Mesenchymal stem cell (in vitro differentiated cells and primary cell): ENCODE measurements around the gene EXOSC10.
"Not testable (repeated sequence)": the region's sequence is repeated elsewhere in the genome, so short reads cannot be mapped to it uniquely, and the experiment has no call there.

Experiments used
- DNase-seq: peaks from one replicate; pipeline ENCODE4 v3.0.0-alpha.2; 2013
- H2AFZ ChIP-seq: one replicate; pipeline ENCODE4 v1.6.1; 2013; ENCODE audit warnings: low read depth, mild to moderate bottlenecking, control low read depth, inconsistent platforms, low read length, moderate library complexity
- H2AK5ac ChIP-seq: 2 replicates; pipeline ENCODE4 v1.6.1; 2013; ENCODE audit warnings: low read length, moderate library complexity, mild to moderate bottlenecking, inconsistent platforms; ENCODE audit not compliant: severe bottlenecking
- H2BK120ac ChIP-seq: one replicate; pipeline ENCODE4 v1.6.1; 2013; ENCODE audit warnings: low read depth, mild to moderate bottlenecking, inconsistent platforms, low read length, moderate library complexity
- H2BK12ac ChIP-seq, 2 experiments: one replicate each; pipeline ENCODE4 v1.6.1; 2013; ENCODE audit warnings: inconsistent platforms in 2 of 2, low read length in 2 of 2, mild to moderate bottlenecking in 2 of 2, moderate library complexity in 2 of 2, control low read depth in 1 of 2
- H2BK15ac ChIP-seq: one replicate; pipeline ENCODE4 v1.6.1; 2013; ENCODE audit warnings: mild to moderate bottlenecking, low read depth, inconsistent platforms; ENCODE audit not compliant: poor library complexity, severe bottlenecking
- H2BK5ac ChIP-seq: 2 replicates; pipeline ENCODE4 v1.6.1; 2013; ENCODE audit warnings: low read depth, mild to moderate bottlenecking, low read length, control low read depth, inconsistent platforms; ENCODE audit not compliant: poor library complexity, severe bottlenecking
- H3K14ac ChIP-seq, 2 experiments: one replicate each; pipeline ENCODE4 v1.6.1; 2013; ENCODE audit warnings: inconsistent platforms in 2 of 2, low read length in 2 of 2, control low read depth in 1 of 2, mild to moderate bottlenecking in 1 of 2, moderate library complexity in 1 of 2
- H3K18ac ChIP-seq, 2 experiments: one replicate each; pipeline ENCODE4 v1.6.1; 2013; ENCODE audit warnings: inconsistent platforms in 2 of 2, low read length in 2 of 2, control low read depth in 1 of 2, low read depth in 1 of 2, mild to moderate bottlenecking in 1 of 2
- H3K23ac ChIP-seq, 2 experiments: one replicate each; pipeline ENCODE4 v1.6.1; 2013; ENCODE audit warnings: inconsistent platforms in 2 of 2, low read length in 2 of 2, mild to moderate bottlenecking in 2 of 2, moderate library complexity in 2 of 2, control low read depth in 1 of 2
- H3K27ac ChIP-seq: 2 replicates; pipeline ENCODE4 v1.5.1; 2013; ENCODE audit warnings: mild to moderate bottlenecking, moderate library complexity, low read length, control low read depth, inconsistent platforms; ENCODE audit not compliant: poor library complexity, severe bottlenecking
- H3K27me3 ChIP-seq, 2 experiments: 2 replicates each; pipeline versions ENCODE4 v1.6.1 to v1.7.0; 2013; ENCODE audit warnings: low read length in 2 of 2, mild to moderate bottlenecking in 2 of 2, moderate library complexity in 2 of 2, control low read depth in 1 of 2, inconsistent platforms in 1 of 2; ENCODE audit not compliant: control insufficient read depth in 1 of 2, insufficient read depth in 1 of 2
- H3K36me3 ChIP-seq, 2 experiments: 2 replicates each; pipeline versions ENCODE4 v1.6.1 to v1.7.0; 2013; ENCODE audit warnings: low read length in 2 of 2, control low read depth in 1 of 2, inconsistent platforms in 1 of 2, low read depth in 1 of 2, mild to moderate bottlenecking in 1 of 2; ENCODE audit not compliant: insufficient read depth in 2 of 2, control insufficient read depth in 1 of 2
- H3K4ac ChIP-seq, 2 experiments: one replicate each; pipeline ENCODE4 v1.6.1; 2013; ENCODE audit warnings: inconsistent platforms in 2 of 2, low read length in 2 of 2, mild to moderate bottlenecking in 2 of 2, moderate library complexity in 2 of 2, control low read depth in 1 of 2, low read depth in 1 of 2
- H3K4me1 ChIP-seq: 2 replicates; pipeline ENCODE4 v1.6.1; 2013; ENCODE audit warnings: low read depth, low read length, control low read depth; ENCODE audit not compliant: control insufficient read depth, insufficient read depth
- H3K4me2 ChIP-seq: 2 replicates; pipeline ENCODE4 v1.6.1; 2013; ENCODE audit warnings: low read length, mild to moderate bottlenecking, inconsistent platforms; ENCODE audit not compliant: poor library complexity, severe bottlenecking
- H3K4me3 ChIP-seq, 2 experiments: 2 replicates each; pipeline versions ENCODE4 v1.5.1 to v1.7.0; 2013; ENCODE audit warnings: low read length in 2 of 2, mild to moderate bottlenecking in 2 of 2, control low read depth in 1 of 2, low read depth in 1 of 2; ENCODE audit not compliant: insufficient read depth in 1 of 2
- H3K79me1 ChIP-seq: replicated peaks from 2 replicates; pipeline ENCODE4 v1.6.1; 2013; ENCODE audit warnings: mild to moderate bottlenecking, control low read depth, low read length, inconsistent platforms; ENCODE audit not compliant: poor library complexity, severe bottlenecking
- H3K9ac ChIP-seq: 2 replicates; pipeline ENCODE4 v1.7.0; 2013; ENCODE audit warnings: mild to moderate bottlenecking, low read length, moderate library complexity
- H3K9me3 ChIP-seq: 2 replicates; pipeline ENCODE4 v1.7.0; 2013; ENCODE audit warnings: mild to moderate bottlenecking, low read length; ENCODE audit not compliant: control insufficient read depth
- H4K8ac ChIP-seq: one replicate; pipeline ENCODE4 v1.6.1; 2013; ENCODE audit warnings: inconsistent platforms, mild to moderate bottlenecking, low read length, moderate library complexity
- H4K91ac ChIP-seq: one replicate; pipeline ENCODE4 v1.6.1; 2013; ENCODE audit warnings: mild to moderate bottlenecking, low read length, inconsistent platforms
- WGBS: methylation state at CpG from one replicate; pipeline ENCODE4 v1.1.7; 2013; ENCODE audit warnings: mixed read lengths; 5-methylcytosine and 5-hydroxymethylcytosine counted together

Gene EXOSC10

DNA sequence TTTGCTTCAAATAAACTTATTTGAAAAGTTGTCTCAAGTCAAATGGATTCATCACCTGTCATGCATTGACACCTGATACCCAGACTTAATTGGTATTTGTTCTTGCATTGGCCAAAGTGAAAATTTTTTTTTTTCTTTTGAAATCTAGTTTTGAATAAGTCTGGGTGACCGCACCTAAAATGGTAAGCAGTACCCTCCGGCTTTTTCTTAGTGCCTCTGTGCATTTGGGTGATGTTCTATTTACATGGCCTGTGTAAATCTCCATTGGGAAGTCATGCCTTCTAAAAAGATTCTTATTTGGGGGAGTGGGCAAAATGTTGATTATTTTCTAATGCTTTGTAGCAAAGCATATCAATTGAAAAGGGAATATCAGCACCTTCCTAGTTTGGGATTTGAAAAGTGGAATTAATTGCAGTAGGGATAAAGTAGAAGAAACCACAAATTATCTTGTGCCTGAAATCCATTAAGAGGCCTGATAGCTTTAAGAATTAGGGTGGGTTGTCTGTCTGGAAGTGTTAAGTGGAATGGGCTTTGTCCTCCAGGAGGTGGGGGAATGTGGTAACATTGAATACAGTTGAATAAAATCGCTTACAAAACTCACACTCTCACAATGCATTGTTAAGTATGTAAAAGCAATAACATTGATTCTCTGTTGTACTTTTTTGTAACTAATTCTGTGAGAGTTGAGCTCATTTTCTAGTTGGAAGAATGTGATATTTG, 75.4 kb downstream of the EXOSC10 start:
- Histone ChIP-seq H2AFZ (no peak overlapping the region), H3K9me3 (no peaks in the 10 kb centered on the region), H3K14ac (no peak overlapping the region), H2BK12ac (no peak overlapping the region), H2BK15ac (no peak overlapping the region), H3K4me1 (no peaks in the 10 kb centered on the region), H3K79me1 (peaks cover 6% of the 10 kb centered on the region), H4K8ac (no peak overlapping the region), H3K9ac (no peak overlapping the region), H3K27me3 (no peaks in the 10 kb centered on the region), H3K36me3 (peaks cover 41 to 88% of the 10 kb centered on the region in 2 experiments), H3K18ac (no peak overlapping the region), H3K23ac (no peak overlapping the region), H2AK5ac (no peak overlapping the region), H2BK120ac (no peak overlapping the region), H3K27ac (no peak overlapping the region), H3K4me3 (no peak overlapping the region), H3K4me2 (no peak overlapping the region), H4K91ac (no peak overlapping the region), H2BK5ac (no peak overlapping the region), H3K4ac (no peak overlapping the region)
- WGBS = over 99% methylated on average over 2 of the region's 3 CpGs
- no peak for DNase-seq

DNA sequence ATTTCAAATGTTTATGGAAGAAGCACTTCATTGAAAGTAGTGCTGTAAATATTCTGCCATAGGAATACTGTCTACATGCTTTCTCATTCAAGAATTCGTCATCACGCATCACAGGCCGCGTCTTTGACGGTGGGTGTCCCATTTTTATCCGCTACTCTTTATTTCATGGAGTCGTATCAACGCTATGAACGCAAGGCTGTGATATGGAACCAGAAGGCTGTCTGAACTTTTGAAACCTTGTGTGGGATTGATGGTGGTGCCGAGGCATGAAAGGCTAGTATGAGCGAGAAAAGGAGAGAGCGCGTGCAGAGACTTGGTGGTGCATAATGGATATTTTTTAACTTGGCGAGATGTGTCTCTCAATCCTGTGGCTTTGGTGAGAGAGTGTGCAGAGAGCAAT, 76.5 kb downstream of the EXOSC10 start:
- H3K4me3 ChIP-seq = no peak overlapping the region
- H4K8ac ChIP-seq = no peak overlapping the region
- 98% methylated on average over 14 of the region's 14 CpGs for WGBS
- peaks cover 6% of the 10 kb centered on the region for H3K79me1 ChIP-seq
- no peak for DNase-seq
- no peak overlapping the region for H3K18ac ChIP-seq
- no peaks in the 10 kb centered on the region for H3K27me3 ChIP-seq
- H3K27ac ChIP-seq = no peak overlapping the region
- H4K91ac ChIP-seq = no peak overlapping the region
- no peak overlapping the region for H3K14ac ChIP-seq
- no peak overlapping the region for H2BK15ac ChIP-seq
- no peak overlapping the region for H3K4ac ChIP-seq
- H2BK5ac ChIP-seq = no peak overlapping the region
- H3K4me2 ChIP-seq = no peak overlapping the region
- H3K9me3 ChIP-seq = no peaks in the 10 kb centered on the region
- no peak overlapping the region for H3K9ac ChIP-seq
- H2AFZ ChIP-seq = no peak overlapping the region
- no peak overlapping the region for H3K23ac ChIP-seq
- no peaks in the 10 kb centered on the region for H3K4me1 ChIP-seq
- no peak overlapping the region for H2BK12ac ChIP-seq
- no peak overlapping the region for H2BK120ac ChIP-seq
- H2AK5ac ChIP-seq = no peak overlapping the region
- H3K36me3 ChIP-seq = peaks cover 43 to 98% of the 10 kb centered on the region in 2 experiments

DNA sequence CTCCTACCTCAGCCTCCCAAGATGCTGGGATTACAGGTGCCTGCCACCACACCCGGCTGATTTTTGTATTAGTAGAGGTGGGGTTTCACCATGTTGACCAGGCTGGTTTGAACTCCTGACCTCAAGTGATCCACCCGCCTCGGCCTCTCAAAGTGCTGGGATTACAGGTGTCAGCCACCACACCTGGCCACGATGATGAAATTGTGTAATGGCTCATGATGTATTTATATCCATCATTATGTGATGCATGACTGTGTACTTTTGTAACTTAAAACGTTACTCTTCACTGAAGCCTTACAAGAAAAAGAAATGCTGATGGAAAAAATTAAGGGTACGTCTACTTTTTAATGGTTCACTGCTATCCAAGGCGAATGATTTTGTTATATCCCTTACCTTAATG, 79.7 kb downstream of the EXOSC10 start:
- H2BK15ac ChIP-seq = no peak overlapping the region
- no peak overlapping the region for H2BK5ac ChIP-seq
- H3K27me3 ChIP-seq = no peaks in the 10 kb centered on the region
- H3K4me3 ChIP-seq = no peak overlapping the region
- no peak overlapping the region for H4K8ac ChIP-seq
- H3K18ac ChIP-seq = no peak overlapping the region
- H3K4ac ChIP-seq = no peak overlapping the region
- H3K79me1 ChIP-seq = peaks cover 6% of the 10 kb centered on the region
- no peaks in the 10 kb centered on the region for H3K9me3 ChIP-seq
- H2BK12ac ChIP-seq = no peak overlapping the region
- peaks cover 49 to 91% of the 10 kb centered on the region in 2 experiments for H3K36me3 ChIP-seq
- H2BK120ac ChIP-seq = no peak overlapping the region
- no peak overlapping the region for H3K4me2 ChIP-seq
- 97% methylated on average over 2 of the region's 7 CpGs for WGBS
- no peak overlapping the region for H3K27ac ChIP-seq
- H4K91ac ChIP-seq = no peak overlapping the region
- H3K4me1 ChIP-seq = peaks cover 1% of the 10 kb centered on the region
- no peak overlapping the region for H2AFZ ChIP-seq
- no peak overlapping the region for H3K23ac ChIP-seq
- no peak overlapping the region for H3K14ac ChIP-seq
- no peak overlapping the region for H3K9ac ChIP-seq
- DNase-seq = no peak
- no peak overlapping the region for H2AK5ac ChIP-seq

DNA sequence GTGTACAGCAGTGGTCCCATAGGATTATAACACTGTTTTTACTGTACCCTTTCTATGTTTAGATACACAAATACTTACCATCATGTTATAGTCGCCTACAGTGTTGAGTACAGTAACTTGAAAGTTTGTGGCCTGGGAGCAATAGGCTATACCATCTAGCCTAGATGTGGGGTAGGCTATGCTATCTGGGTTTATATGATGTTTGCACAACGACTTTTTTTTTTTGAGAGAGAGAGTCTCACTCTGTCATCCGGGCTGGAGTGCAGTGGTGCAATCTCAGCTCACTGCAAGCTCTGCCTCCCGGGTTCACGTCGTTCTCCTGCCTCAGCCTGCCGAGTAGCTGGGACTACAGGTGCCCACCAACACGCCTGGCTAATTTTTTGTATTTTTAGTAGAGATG, 80.3 kb downstream of the EXOSC10 start:
- not testable (repeated sequence) for H2BK12ac ChIP-seq, H3K79me1 ChIP-seq, H3K27me3 ChIP-seq, H2AFZ ChIP-seq, H3K4me2 ChIP-seq, H3K18ac ChIP-seq, H2BK15ac ChIP-seq, H4K8ac ChIP-seq, H3K23ac ChIP-seq, H3K9me3 ChIP-seq, H2BK120ac ChIP-seq, DNase-seq, H3K4me3 ChIP-seq, H2AK5ac ChIP-seq, H3K27ac ChIP-seq, H2BK5ac ChIP-seq, H3K4ac ChIP-seq, H3K4me1 ChIP-seq, H4K91ac ChIP-seq, H3K14ac ChIP-seq
- peak overlapping the region; percentile 13 for H3K9ac ChIP-seq
- WGBS = 97% methylated on average over 8 of the region's 8 CpGs
- peaks cover 55 to 91% of the 10 kb centered on the region in 2 experiments for H3K36me3 ChIP-seq
